SU-DHL-6 (cell line): ENCODE data around the gene TRIM34.

Experiments used
- CTCF ChIP-seq: fragments of 200-600 bp; sonication (generic); IDR thresholded peaks from one replicate; pipeline ENCODE4 v1.5.1; 2017; ENCODE audit warnings: antibody characterized with exemption, mild to moderate bottlenecking, low read length, moderate library complexity; ENCODE audit not compliant: insufficient read depth, poor library complexity, severe bottlenecking
- EZH2phosphoT487 ChIP-seq: fragments of 200-600 bp; sonication (generic), shearing (Covaris generic); conservative IDR thresholded peaks from 2 replicates; pipeline ENCODE4 v1.6.1; 2018; ENCODE audit warnings: mild to moderate bottlenecking, antibody characterized with exemption, low read length, moderate library complexity, mixed read lengths

DNA sequence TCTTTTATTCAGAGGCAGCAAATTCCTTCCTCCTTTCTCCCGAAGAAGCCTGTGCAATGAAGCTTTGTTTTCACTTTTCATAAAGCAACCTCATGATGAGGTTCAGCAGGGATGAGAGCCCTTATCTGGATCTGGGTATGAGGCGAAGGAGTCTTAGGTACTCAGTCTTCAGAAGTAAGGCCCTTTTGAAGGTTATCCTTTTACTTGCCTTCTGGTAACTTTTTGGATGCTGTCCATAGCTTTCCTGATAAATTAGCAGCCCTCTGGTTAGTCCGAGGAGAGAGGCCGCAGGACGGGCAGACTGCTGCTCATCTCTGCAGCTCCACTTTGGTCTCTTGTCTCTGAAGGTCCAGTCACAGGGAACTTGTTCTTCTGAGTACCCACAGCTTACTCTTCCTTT, 65.9 kb downstream of the TRIM34 start:
- no peak for TF ChIP-seq CTCF
- no peak for TF ChIP-seq EZH2phosphoT487
